Gastroesophageal sphincter (tissue), 4 donors: ENCODE data around the gene RNF224. TPM values are rescaled to one million over a fixed set of nuclear protein-coding genes. Genes with fewer than 3 reads are reported as not detected.

ENCODE experiments used
- ATAC-seq: fragments of 150-250 bp; one replicate; pipeline ENCODE4 v1.9.1; 2016; ENCODE audit warnings: mild to moderate bottlenecking, moderate library complexity
- H3K27ac ChIP-seq, 4 donors: fragments of 200-600 bp; sonication (generic) in 3 of 4; 1 replicate in 3 of 4; 2 replicates in 1 of 4; pipeline ENCODE4 v1.5.1; 2016 to 2019
- H3K27me3 ChIP-seq: fragments of 200-600 bp; sonication (generic); one replicate; pipeline ENCODE4 v1.5.1; 2019
- H3K36me3 ChIP-seq, 2 donors: fragments of 200-600 bp; sonication (generic); one replicate each; pipeline ENCODE4 v1.5.1; 2019; ENCODE audit warnings: control low read depth in 1 of 2
- H3K4me1 ChIP-seq, 3 donors: fragments of 200-600 bp; sonication (generic); 1 replicate in 2 of 3; 2 replicates in 1 of 3; pipeline ENCODE4 v1.5.1; 2016 to 2019; ENCODE audit warnings: control low read depth in 2 of 3
- H3K4me3 ChIP-seq, 2 donors: fragments of 200-600 bp; sonication (generic); one replicate each; pipeline ENCODE4 v1.5.1; 2019; ENCODE audit warnings: mild to moderate bottlenecking in 1 of 2, moderate library complexity in 1 of 2
- H3K9me3 ChIP-seq, 3 donors: fragments of 200-600 bp; sonication (generic); one replicate each; pipeline ENCODE4 v1.5.1; 2017 to 2019; ENCODE audit warnings: control low read depth in 2 of 3
- EP300 ChIP-seq: sonication (generic); formaldehyde crosslinking; IDR thresholded peaks from one replicate; pipeline ENCODE4 v1.6.1; 2017; ENCODE audit warnings: antibody characterized with exemption, mild to moderate bottlenecking
- POLR2A ChIP-seq, 2 donors: fragments of 450-650 bp; IDR thresholded peaks; one replicate each; pipeline ENCODE4 v1.6.1; 2017; ENCODE audit warnings: antibody characterized with exemption in 2 of 2, mild to moderate bottlenecking in 2 of 2, moderate library complexity in 1 of 2
- POLR2AphosphoS5 ChIP-seq: sonication (generic); formaldehyde crosslinking; IDR thresholded peaks from one replicate; pipeline ENCODE4 v1.6.1; 2017; ENCODE audit warnings: antibody characterized with exemption
- WGBS, 2 donors: methylation state at CpG; one replicate each; pipeline ENCODE4 v1.1.5; 2018; ENCODE audit warnings: low coverage in 1 of 2; 5-methylcytosine and 5-hydroxymethylcytosine counted together
- total RNA-seq, 4 donors: library from RNA; depleted of rRNA; stranded (reverse); fragments of >200 nt; gene quantifications; one replicate each; pipeline ENCODE4 v1.1.0, GENCODE V29; 2016
- TF ChIP-seq, protein P1 (sequence below), 4 experiments: fragments of 200-600 bp in 2 of 4; fragments of 450-650 bp in 2 of 4; sonication (generic) in 1 of 4; IDR thresholded peaks; one replicate each; pipeline ENCODE4 v1.5.1; 2017 to 2019; ENCODE audit warnings: antibody characterized with exemption in 4 of 4, mild to moderate bottlenecking in 2 of 4, moderate library complexity in 2 of 4

Gene RNF224
- total RNA-seq, 4 donors from 2014 or later: 0.57 TPM; not detected in 3

DNA sequence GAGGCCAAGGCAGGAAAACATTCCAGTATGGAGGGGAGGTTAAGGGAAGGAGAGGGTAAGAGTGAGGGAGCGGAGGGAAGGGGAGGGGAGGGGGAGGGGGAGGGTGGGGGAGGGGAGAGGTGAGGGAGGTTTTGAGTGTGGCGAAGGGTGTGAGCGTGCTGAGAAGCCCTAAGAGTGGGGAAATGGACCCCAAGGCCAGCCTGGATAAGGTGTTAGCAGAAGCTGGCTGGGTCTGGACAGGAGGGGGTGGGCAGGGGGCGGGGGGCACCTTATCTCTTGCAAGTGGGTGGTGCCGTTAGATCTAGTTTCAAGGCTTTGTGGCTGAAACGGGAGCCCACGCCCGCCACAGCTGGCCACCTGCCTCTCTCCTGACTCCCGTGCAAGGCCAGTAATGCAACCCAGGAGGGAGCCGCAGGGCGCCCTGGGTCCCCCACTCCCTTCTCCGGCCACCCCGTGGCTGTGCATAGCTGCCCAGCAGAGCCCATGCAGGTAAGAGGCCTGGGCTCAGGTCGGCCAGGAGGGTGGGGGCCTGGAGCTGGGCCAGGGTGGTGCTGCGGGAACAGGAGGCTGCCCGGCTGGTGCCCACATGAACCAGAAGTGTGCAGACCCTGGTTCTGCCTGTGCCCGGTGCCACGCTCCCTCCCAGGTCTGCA, 677 bp downstream of the RNF224 start:
- H3K27me3 ChIP-seq: peaks cover 70% of the 10 kb centered on the region
- TF ChIP-seq POLR2AphosphoS5: no peak
- TF ChIP-seq, protein P1, sequence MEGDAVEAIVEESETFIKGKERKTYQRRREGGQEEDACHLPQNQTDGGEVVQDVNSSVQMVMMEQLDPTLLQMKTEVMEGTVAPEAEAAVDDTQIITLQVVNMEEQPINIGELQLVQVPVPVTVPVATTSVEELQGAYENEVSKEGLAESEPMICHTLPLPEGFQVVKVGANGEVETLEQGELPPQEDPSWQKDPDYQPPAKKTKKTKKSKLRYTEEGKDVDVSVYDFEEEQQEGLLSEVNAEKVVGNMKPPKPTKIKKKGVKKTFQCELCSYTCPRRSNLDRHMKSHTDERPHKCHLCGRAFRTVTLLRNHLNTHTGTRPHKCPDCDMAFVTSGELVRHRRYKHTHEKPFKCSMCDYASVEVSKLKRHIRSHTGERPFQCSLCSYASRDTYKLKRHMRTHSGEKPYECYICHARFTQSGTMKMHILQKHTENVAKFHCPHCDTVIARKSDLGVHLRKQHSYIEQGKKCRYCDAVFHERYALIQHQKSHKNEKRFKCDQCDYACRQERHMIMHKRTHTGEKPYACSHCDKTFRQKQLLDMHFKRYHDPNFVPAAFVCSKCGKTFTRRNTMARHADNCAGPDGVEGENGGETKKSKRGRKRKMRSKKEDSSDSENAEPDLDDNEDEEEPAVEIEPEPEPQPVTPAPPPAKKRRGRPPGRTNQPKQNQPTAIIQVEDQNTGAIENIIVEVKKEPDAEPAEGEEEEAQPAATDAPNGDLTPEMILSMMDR (IDR thresholded peaks at IDR 0.05): no peak
- TF ChIP-seq EP300: no peak
- TF ChIP-seq POLR2A (IDR thresholded peaks at IDR 0.05): no peak
- no peaks in the 10 kb centered on the region for H3K9me3 ChIP-seq
- H3K4me1 ChIP-seq: peaks cover 0 to 26% (median 8%) of the 10 kb centered on the region in 3 donors
- H3K36me3 ChIP-seq: no peaks in the 10 kb centered on the region
- ATAC-seq: no peak
- H3K4me3 ChIP-seq: no peak overlapping the region
- WGBS, 2 donors: 10 to 20% methylated on average over 3 to 4 of the region's 18 CpGs
- no peak overlapping the region for H3K27ac ChIP-seq

DNA sequence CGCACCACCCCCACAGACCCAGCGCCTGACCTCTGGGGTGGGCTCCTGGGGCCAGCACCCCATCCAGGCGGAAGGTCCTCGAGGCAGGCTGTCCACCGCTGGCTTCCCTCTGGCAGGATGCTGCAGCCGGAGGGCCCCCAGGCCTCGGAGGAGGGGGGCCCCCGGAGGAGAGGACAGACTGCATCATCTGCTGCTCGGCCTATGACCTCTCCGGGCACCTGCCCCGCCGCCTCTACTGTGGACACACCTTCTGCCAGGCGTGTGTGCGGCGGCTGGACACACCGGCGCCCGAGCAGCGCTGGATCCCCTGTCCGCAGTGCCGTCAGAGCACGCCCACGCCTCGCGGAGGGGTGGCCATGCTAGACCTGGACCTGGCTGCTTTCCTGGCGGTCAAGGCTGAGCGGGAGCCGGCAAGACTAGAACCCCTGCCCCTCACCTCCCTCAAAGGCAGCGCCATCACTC, 1.2 kb downstream of the RNF224 start:
- no peaks in the 10 kb centered on the region for H3K9me3 ChIP-seq
- peaks cover 0 to 23% (median 8%) of the 10 kb centered on the region in 3 donors for H3K4me1 ChIP-seq
- H3K36me3 ChIP-seq: no peaks in the 10 kb centered on the region
- peaks cover 76% of the 10 kb centered on the region for H3K27me3 ChIP-seq
- TF ChIP-seq POLR2A (IDR thresholded peaks at IDR 0.05): no peak
- TF ChIP-seq EP300: no peak
- no peak for TF ChIP-seq POLR2AphosphoS5
- TF ChIP-seq, protein P1 (IDR thresholded peaks at IDR 0.05): no peak
- no CpG with 5 or more reads among the region's 29 CpGs for WGBS, 2 donors
- no peak overlapping the region for H3K4me3 ChIP-seq
- no peak overlapping the region for H3K27ac ChIP-seq
- no peak for ATAC-seq

DNA sequence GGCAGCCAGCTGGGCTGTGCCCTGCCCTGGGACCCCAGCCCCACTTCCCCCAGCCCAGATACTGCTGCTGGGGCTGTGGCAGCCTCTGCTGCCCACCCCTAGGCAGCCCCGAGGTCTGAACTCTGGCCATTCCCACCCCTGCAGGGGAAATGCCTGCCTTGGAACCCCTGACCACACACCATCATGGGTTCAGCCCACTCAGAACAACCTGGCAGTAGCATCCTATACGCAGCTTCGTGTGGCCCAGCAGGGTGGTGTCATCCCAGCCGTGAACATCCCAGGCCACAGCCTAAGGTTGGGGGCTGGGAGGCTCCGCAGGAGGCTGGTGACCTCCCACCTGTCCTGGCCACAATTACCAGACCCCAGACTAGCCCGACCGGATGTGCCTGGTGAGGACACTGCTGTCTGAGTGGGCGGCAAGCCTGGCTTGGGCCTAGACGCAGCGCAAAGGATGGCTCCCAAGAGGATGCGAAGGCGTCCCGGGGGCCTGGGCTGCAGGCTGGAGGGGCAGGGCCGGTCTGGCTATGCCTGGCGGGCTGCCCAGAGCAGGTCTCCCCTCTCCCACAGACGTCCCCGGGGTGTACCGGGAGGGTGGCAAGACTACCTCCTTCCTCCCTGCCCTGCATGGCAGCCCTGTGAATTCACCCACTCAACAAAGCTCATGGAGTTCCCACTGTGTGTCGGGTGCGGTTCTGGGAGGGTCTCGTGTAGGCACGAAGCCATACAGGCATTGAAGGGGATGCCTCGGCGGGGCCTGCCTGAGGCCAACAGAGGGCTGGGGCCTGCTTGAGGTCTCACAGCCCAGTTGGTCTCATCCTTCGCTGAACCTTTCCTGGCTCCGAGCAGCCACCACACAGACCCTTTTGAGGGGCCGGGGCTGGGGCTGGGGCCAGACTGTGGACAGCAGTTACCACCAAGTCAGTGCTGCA, 1.9 kb downstream of the RNF224 start:
- TF ChIP-seq POLR2A (IDR thresholded peaks at IDR 0.05) (no peak), EP300 (no peak), POLR2AphosphoS5 (no peak)
- TF ChIP-seq, protein P1 (IDR thresholded peaks at IDR 0.05): no peak
- H3K4me3 ChIP-seq: no peak overlapping the region
- H3K4me1 ChIP-seq: peaks cover 0 to 18% (median 4%) of the 10 kb centered on the region in 3 donors
- H3K27me3 ChIP-seq: peaks cover 83% of the 10 kb centered on the region
- no peak overlapping the region for H3K27ac ChIP-seq
- WGBS, 2 donors: no CpG with 5 or more reads among the region's 27 CpGs
- ATAC-seq: no peak
- H3K36me3 ChIP-seq: no peaks in the 10 kb centered on the region
- no peaks in the 10 kb centered on the region for H3K9me3 ChIP-seq

DNA sequence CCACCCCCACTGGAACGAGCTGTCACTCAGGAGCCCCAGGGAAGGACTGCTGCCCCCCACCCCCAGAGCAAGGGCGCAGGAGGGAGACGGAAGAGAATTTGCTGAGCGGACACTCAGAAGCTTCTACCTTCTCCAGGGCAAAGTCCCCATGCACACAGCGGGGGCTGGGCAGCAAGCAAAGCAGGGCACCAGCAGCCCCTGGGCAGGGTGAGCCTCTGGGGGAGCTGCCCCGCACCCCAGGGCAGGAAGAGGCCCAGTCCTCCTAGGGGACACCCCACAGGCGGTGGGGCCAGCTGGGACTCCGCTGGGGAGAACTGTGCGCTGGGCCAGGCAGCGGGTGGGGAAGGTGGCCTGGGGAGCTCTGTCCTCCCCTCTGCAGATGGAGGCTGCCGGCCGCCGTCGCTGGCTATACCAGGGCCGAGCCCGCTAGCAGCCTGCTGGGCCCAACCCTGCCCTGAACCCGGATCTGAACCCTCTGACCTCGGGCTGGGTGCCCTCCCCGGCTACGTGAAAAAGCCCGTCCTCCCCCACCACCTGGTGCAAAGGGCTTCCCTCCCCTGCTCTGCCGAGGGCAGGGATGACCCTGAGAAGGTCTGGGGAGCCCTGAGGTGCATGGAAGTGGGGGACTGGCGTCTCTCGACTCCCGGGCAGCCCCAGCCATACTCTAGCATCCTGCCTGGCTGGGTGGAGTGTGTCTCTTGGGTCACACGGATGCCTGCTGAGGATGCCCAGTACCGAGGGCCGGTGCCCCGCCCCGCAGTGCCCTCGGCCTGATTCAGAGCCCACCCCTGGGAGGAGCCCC, 2.8 kb downstream of the RNF224 start:
- 53% methylated on average over 2 of the region's 31 CpGs; no CpG with 5 or more reads in 1 of the 2 donors for WGBS, 2 donors
- Histone ChIP-seq H3K36me3 (no peaks in the 10 kb centered on the region), H3K4me1 (peaks cover 0 to 13% (median 3%) of the 10 kb centered on the region in 3 donors)

More for the DNA sequence above, 2.8 kb downstream of the RNF224 start:
- TF ChIP-seq, protein P1 (IDR thresholded peaks at IDR 0.05): no peak
- TF ChIP-seq POLR2AphosphoS5: no peak
- TF ChIP-seq POLR2A (IDR thresholded peaks at IDR 0.05): no peak
- no peak for TF ChIP-seq EP300
- peaks cover 90% of the 10 kb centered on the region for H3K27me3 ChIP-seq
- no peak overlapping the region for H3K27ac ChIP-seq
- H3K4me3 ChIP-seq: no peak overlapping the region
- H3K9me3 ChIP-seq: no peaks in the 10 kb centered on the region
- no peak for ATAC-seq
